Stimulated activated CD8-positive, alpha-beta memory T cell treated with anti-CD3 and anti-CD28 coated beads, Interleukin-2, amount 100 ng/mL, for 48 hours (primary cell): ENCODE measurements around the gene EIF3F.

ENCODE experiments used
- DNase-seq, 2 donors: peaks; one replicate each; pipeline ENCODE4 v3.0.0-alpha.2; 2020; ENCODE audit warnings: low read depth in 2 of 2

EIF3F gene, protein sequence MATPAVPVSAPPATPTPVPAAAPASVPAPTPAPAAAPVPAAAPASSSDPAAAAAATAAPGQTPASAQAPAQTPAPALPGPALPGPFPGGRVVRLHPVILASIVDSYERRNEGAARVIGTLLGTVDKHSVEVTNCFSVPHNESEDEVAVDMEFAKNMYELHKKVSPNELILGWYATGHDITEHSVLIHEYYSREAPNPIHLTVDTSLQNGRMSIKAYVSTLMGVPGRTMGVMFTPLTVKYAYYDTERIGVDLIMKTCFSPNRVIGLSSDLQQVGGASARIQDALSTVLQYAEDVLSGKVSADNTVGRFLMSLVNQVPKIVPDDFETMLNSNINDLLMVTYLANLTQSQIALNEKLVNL

DNA sequence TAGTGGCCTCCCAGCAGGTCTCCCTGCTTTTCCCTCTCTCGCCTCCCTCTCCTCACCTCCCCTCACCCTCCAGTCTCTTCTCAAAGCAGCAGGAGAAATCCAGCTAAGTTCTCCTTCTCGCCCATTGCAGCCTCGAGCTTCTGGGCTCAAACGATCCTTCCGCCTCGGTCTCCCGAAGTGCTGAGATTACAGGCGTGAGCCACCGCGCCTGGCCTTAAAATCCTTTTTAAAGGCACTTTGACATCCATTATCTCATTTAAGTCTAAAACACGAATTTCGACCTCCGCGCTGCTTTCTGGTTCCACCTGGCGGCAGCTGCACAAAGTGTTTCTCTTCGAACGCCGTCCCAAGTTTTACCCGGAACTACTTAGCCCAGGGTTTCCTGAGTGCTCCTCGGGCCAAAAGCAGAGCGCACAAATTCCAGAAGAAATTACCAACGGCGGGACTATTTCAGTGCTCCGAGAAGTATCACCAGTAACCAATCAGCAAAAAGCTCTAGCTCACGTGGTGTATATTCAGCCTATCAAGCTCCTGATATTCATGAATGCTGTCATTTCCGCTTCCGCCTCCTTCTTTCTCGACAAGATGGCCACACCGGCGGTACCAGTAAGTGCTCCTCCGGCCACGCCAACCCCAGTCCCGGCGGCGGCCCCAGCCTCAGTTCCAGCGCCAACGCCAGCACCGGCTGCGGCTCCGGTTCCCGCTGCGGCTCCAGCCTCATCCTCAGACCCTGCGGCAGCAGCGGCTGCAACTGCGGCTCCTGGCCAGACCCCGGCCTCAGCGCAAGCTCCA, at the start of gene EIF3F:
TSS of gene EIF3F (plus strand) at position 570 of the 792 bp plus-strand sequence. CDS start at position 586, 16 bp downstream.
- DNase-seq: peak; percentile 59 to 78

DNA sequence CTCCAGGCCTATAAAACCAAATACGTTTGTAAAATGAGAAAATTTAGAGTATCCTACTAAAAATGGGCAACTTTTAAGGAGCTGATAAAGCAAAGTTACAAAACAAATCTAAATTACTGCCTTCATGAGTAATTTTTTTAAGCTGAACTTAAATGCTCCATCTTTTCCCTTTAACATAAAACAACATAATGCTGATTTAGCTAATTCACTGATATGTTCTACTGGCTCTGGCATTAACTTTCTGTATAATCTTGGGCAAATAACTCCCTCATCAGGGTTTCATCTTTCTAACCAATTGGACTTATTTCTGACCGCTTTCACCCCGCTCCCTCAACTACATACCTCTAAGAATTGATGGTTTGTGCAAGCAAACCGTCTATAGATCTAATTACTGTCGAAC, 46.0 kb upstream of the EIF3F start:
- DNase-seq: no peak

DNA sequence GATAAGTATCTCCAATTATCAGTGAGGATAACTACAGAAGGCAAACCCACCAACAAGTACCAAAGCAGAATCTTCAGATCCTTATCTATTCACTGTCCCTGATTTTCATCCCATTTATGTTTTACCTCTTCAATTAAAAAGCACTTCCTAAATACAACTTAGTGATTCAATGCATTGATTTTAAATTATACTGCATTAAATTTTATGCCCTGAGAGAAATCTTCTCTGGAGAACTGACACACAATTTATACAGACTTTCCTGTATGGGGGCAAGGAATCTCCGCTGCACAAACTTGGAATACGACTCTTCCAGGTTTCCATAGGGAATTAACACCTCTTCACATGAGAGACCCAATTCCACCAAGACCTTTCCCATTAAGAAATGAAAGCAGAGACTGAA, 45.5 kb upstream of the EIF3F start, which contains the start of gene OR10A3:
TSS of gene OR10A3 (minus strand) at position 101 of the 400 bp plus-strand sequence. CDS start 2,188 bp downstream, outside the sequence.
- no peak for DNase-seq

GRCh38 chr11:7944123-7944522, 43.0 kb upstream of the EIF3F start:
- DNase-seq: no peak

DNA sequence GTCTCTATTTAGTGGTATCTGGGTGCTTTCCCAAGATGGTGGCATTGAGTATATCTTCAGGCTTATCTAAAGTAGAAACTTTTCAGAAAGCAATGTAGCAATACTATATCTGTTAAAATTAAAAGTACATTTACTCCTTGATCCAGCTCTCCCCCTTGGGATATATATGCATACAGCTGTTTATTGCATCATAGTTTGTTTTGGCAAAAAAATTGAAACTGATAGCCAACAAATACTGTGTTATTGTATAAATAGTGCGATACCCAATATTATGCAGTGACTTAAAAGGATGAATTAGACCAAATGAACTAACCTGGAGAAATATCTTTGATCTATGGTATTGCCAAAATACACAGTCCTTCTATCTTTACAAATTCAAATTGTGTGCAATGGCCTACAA, 37.2 kb upstream of the EIF3F start:
- no peak for DNase-seq

DNA sequence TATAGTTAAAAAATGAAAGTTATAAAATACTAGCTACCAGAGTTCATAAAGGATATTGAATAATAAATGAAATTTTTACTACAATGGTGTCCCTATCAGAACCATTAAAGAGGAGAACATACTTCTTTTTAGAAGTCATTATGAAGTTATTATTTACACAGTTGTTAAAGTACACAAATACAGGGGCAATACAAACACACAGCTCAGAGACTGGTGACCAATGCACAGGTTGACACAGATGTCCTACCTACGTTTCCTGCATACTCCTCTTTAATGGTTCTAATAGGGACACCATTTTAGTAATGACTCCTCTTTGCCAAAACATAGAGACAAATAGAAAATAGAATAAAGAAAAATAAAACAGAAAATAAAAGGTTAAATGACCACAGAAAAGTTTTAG, 31.9 kb upstream of the EIF3F start:
- DNase-seq: no peak

GRCh38 chr11:7964261-7964660, 22.9 kb upstream of the EIF3F start:
- no peak for DNase-seq

- no peak for DNase-seq
Observed at GRCh38 chr11:7964873-7965272, 22.3 kb upstream of the EIF3F start.

- DNase-seq: no peak
Observed at GRCh38 chr11:7965386-7965785, 21.8 kb upstream of the EIF3F start, which contains the start of gene NLRP10. TSS of gene NLRP10 (minus strand) at chr11:7965447. CDS start at chr11:7963495, 1,952 bp downstream.

DNA sequence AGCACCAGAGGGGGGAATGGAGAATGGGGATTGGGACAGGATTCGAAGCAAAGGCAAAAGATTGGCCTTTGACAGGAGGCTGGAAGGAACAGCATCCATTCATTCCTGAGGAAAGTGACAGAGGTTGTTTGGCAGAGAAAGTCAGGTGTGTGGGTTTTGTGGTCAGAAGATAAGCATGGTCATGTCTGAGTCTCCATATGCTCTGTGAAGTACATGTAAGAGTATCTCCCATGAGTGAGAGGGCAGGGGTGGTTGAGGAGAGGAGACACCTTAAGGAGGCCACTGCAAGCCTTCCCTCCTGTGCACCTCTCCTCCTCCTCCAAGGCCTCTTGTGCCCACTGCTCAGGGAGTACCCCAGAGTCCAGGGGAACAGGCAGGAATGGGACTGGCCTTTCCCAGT, 20.0 kb upstream of the EIF3F start:
- no peak for DNase-seq

- DNase-seq: no peak
Observed at GRCh38 chr11:7967826-7968225, 19.3 kb upstream of the EIF3F start.

DNA sequence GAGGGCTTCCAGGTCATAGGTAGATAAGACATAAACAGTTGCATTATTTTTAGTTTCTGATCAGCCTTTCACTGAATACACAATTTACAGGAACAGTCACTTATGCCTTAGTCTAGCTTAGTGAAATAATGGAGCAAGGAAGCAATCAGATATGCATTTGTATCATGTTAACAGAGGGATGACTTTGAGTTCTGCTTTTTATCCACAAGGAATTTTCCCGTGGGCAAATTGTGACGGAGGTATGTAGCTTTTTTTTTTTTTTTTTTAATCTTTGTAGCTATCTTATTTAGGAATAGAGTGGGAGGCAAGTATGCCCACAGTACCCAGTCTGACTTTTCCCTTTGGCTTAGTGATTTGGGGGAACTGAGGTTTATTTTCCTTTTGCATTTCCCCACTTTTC, 18.5 kb upstream of the EIF3F start:
- no peak for DNase-seq

DNA sequence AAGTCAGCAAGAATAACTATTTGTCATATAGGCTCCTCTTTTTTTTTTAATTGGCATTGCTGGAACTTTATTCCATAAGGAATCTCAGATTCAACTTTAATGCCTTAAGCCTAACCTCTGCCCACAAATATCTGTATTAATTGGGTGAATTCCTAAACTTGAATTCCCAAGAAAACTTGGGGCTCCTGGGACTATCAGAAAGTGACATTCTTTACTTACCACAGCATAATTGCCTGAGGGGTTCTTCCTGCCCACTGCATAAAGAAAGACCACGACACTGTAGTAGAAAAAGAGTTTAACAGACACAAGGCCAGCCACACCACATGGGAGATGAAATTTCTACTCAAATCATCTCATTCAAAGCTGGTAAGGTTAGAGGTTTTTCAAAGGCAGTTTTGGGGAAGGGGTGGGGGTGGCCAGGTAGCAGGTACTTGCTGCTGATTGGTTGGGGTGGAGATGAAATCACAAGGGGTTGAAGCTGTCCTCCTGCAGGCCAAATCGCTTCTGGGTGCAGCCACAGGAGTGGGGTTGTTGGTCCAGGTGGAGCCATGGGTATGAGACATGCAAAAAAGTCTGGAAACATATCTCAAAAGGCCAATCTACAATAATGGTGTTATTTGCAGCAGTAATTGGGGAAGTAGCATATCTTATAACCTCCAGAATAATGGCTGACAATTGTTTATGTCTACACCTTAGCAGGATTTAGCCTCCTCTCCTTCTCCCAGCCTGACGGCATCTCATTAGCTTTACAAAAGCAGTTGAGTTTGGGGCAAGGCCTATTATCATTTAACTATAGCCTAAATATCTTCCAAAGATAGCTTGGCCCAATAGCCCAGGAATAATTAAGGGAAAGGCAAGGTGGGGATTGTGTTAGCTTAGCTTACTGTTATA, 17.1 kb upstream of the EIF3F start:
- DNase-seq: no peak

DNA sequence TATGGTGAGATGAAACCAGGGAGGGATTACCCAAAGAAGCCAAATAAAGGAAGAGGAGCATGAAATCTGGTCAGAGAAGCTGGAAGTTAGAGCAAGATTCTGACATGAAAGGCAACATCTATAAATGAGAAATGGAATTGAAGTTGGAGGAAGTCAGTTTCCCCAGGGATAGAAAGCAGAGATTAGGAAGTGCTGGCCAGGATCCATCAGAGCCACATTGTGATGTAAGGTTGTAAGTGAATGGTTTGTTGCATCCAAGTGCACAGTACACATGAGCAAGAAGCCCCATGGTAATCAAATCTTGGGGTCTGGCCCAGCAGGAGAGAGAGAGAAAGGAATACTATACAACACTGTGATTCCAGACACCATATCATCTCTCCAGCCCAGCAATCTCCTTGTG, 15.3 kb upstream of the EIF3F start:
- DNase-seq: no peak

GRCh38 chr11:7973011-7973410, 14.1 kb upstream of the EIF3F start:
- no peak for DNase-seq

- DNase-seq: no peak
Observed at GRCh38 chr11:7974668-7975067, 12.5 kb upstream of the EIF3F start.

DNA sequence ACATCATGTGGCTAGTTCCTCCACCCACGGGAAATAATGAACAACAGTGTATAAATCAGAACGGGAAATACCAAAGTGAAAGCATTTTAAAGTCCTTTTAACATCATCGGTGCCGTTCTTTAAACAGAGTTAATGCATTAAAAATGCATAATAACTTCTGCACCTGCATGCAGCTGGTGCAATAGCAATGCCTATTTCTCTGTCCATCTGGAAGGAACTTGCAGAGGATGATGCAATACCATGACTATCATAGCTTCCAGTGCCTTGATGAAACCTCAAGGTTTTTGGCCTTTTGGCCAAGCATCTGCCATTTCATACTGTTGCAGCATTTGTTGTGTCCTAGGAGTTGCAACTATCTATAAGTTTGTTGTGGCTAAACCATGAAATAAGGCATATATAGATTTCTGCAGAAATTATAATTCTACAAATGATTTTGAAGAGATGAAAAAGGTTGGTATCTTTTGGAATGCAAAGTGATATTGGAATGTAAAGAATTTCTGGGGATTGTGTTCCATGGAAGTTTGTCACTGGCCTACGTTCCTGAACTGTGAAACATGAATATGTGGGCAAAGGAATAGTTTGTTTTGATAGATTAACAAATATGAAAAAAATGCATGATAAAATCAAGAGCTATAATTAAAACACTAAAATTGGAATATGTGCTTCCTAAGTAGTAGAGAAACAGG, 9.8 kb upstream of the EIF3F start:
- DNase-seq: no peak

- no peak for DNase-seq
Observed at GRCh38 chr11:7981619-7982157, 5.4 kb upstream of the EIF3F start.

GRCh38 chr11:7982582-7983119, 4.5 kb upstream of the EIF3F start:
- no peak for DNase-seq

- no peak for DNase-seq
Observed at GRCh38 chr11:7983832-7984590, 3.1 kb upstream of the EIF3F start.
